Caco-2 (cell line): ENCODE measurements around the gene PHC1. TPM values are rescaled to one million over a fixed set of nuclear protein-coding genes. Genes with fewer than 3 reads are reported as not detected.

ENCODE experiments used
- BruUV-seq: library from RNA; stranded (reverse); fragments of 400-500 nt; replicated peaks from 2 replicates; lab custom pipeline; 2021; lab: Mats Ljungman, UMichigan
- CTCF ChIA-PET: fragments of 300-600 bp; sonication (Branson Sonifier 250); formaldehyde crosslinking; loops from one replicate; lab custom pipeline; 2022; ENCODE audit warnings: antibody characterized with exemption; lab: Charles Lee
- POLR2A ChIA-PET: fragments of 300-600 bp; sonication (Branson Sonifier 250); formaldehyde crosslinking; loops from one replicate; lab custom pipeline; 2022; ENCODE audit warnings: antibody characterized with exemption; lab: Charles Lee
- DNase-seq, 2 experiments: peaks; one replicate each; pipeline versions ENCODE4 v3.0.0 to v3.0.0-alpha.2; 2020 to 2022
- H3K27me3 ChIP-seq: replicated peaks from 2 replicates; pipeline ENCODE4 v1.6.0; 2011; ENCODE audit warnings: low read length; ENCODE audit not compliant: control insufficient read depth, insufficient read depth
- H3K36me3 ChIP-seq: 2 replicates; pipeline ENCODE4 v1.5.1; 2011; ENCODE audit warnings: low read length; ENCODE audit not compliant: control insufficient read depth, insufficient read depth
- H3K4me1 ChIP-seq: fragments of 250-450 bp; sonication (Bioruptor Pico); 2 replicates; pipeline ENCODE4 v1.5.1; 2020; ENCODE audit warnings: mild to moderate bottlenecking
- H3K4me3 ChIP-seq: 2 replicates; pipeline ENCODE4 v1.5.1; 2011; ENCODE audit warnings: low read depth, mild to moderate bottlenecking, control low read depth, low read length
- H3K9me3 ChIP-seq: fragments of 250-450 bp; sonication (Bioruptor Pico); 2 replicates; pipeline ENCODE4 v1.5.1; 2020; ENCODE audit warnings: mild to moderate bottlenecking, moderate library complexity
- H3K27ac Mint-ChIP-seq: one replicate; pipeline ENCODE4 v1.8.0; 2022; ENCODE audit warnings: mixed read lengths; ENCODE audit not compliant: unreplicated experiment
- H3K27me3 Mint-ChIP-seq: one replicate; pipeline ENCODE4 v1.8.0; 2022; ENCODE audit warnings: mixed read lengths; ENCODE audit not compliant: insufficient read depth, unreplicated experiment
- H3K36me3 Mint-ChIP-seq: one replicate; pipeline ENCODE4 v1.8.0; 2022; ENCODE audit warnings: mild to moderate bottlenecking, mixed read lengths; ENCODE audit not compliant: insufficient read depth, unreplicated experiment
- H3K4me1 Mint-ChIP-seq: one replicate; pipeline ENCODE4 v1.8.0; 2022; ENCODE audit warnings: low read depth, mixed read lengths; ENCODE audit not compliant: unreplicated experiment
- H3K4me3 Mint-ChIP-seq: one replicate; pipeline ENCODE4 v1.8.0; 2022; ENCODE audit warnings: mild to moderate bottlenecking, moderate library complexity, mixed read lengths; ENCODE audit not compliant: unreplicated experiment
- H3K9me3 Mint-ChIP-seq: one replicate; pipeline ENCODE4 v1.8.0; 2022; ENCODE audit warnings: mixed read lengths; ENCODE audit not compliant: unreplicated experiment
- intact Hi-C: fragments of 100-400 bp; cut with micrococcal nuclease; formaldehyde crosslinking; loops from one replicate; pipeline ENCODE4 v1.10.0; 2022; ENCODE audit not compliant: unreplicated experiment
- total RNA-seq: library from RNA; stranded (reverse); gene quantifications from 2 replicates; pipeline ENCODE4 v1.2.3, GENCODE V29; 2022
- TF ChIP-seq, protein P1 (sequence below), 2 experiments: fragments of 200-600 bp in 1 of 2; IDR thresholded peaks; 1 replicate in 1 of 2; 2 replicates in 1 of 2; pipeline versions ENCODE4 v1.5.1 to v1.8.0; 2011 to 2022; ENCODE audit warnings: antibody characterized with exemption in 1 of 2, control low read depth in 1 of 2, inconsistent platforms in 1 of 2, low read depth in 1 of 2, low read length in 1 of 2, mild to moderate bottlenecking in 1 of 2, moderate library complexity in 1 of 2; ENCODE audit not compliant: insufficient read depth in 1 of 2, severe bottlenecking in 1 of 2, unreplicated experiment in 1 of 2

The PHC1 gene
- total RNA-seq, 1 experiment from 2014 or later, result 28.7 TPM

GRCh38 chr12:8957561-8957960 lies 43.3 kb downstream of the PHC1 start:
- H3K36me3 ChIP-seq, result no peaks in the 10 kb centered on the region
- intact Hi-C loops, result no loop called here
- CTCF ChIA-PET, result no interaction called here
- H3K9me3 ChIP-seq, result peaks cover 4% of the 10 kb centered on the region; the same call in 1 of the 2 replicates
- no peaks in the 10 kb centered on the region for H3K27me3 ChIP-seq
- Mint-ChIP-seq H3K36me3 (peaks cover 5% of the 10 kb centered on the region), H3K27ac (no peak overlapping the region), H3K9me3 (peaks cover 28% of the 10 kb centered on the region), H3K4me3 (no peak overlapping the region), H3K4me1 (no peaks in the 10 kb centered on the region), H3K27me3 (no peaks in the 10 kb centered on the region)
- POLR2A ChIA-PET, result no interaction called here
- no peaks in the 10 kb centered on the region for H3K4me1 ChIP-seq
- BruUV-seq, result no TSS peak
- H3K4me3 ChIP-seq, result no peak overlapping the region
- DNase-seq, result no peak
- TF ChIP-seq, protein P1, sequence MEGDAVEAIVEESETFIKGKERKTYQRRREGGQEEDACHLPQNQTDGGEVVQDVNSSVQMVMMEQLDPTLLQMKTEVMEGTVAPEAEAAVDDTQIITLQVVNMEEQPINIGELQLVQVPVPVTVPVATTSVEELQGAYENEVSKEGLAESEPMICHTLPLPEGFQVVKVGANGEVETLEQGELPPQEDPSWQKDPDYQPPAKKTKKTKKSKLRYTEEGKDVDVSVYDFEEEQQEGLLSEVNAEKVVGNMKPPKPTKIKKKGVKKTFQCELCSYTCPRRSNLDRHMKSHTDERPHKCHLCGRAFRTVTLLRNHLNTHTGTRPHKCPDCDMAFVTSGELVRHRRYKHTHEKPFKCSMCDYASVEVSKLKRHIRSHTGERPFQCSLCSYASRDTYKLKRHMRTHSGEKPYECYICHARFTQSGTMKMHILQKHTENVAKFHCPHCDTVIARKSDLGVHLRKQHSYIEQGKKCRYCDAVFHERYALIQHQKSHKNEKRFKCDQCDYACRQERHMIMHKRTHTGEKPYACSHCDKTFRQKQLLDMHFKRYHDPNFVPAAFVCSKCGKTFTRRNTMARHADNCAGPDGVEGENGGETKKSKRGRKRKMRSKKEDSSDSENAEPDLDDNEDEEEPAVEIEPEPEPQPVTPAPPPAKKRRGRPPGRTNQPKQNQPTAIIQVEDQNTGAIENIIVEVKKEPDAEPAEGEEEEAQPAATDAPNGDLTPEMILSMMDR (IDR thresholded peaks at IDR 0.05; ENCODE audit: insufficient read depth in 1 of 2, low read depth in 1 of 2, low read length in 1 of 2, severe bottlenecking in 1 of 2, unreplicated experiment in 1 of 2), result no peak

GRCh38 chr12:8958066-8958465 lies 43.8 kb downstream of the PHC1 start:
- Mint-ChIP-seq H3K9me3 (peaks cover 24% of the 10 kb centered on the region), H3K36me3 (peaks cover 2% of the 10 kb centered on the region), H3K4me1 (no peaks in the 10 kb centered on the region), H3K27ac (no peak overlapping the region), H3K27me3 (no peaks in the 10 kb centered on the region), H3K4me3 (no peak overlapping the region)
- TF ChIP-seq, protein P1 (IDR thresholded peaks at IDR 0.05; ENCODE audit: insufficient read depth in 1 of 2, low read depth in 1 of 2, low read length in 1 of 2, severe bottlenecking in 1 of 2, unreplicated experiment in 1 of 2), result no peak
- CTCF ChIA-PET, result no interaction called here
- Histone ChIP-seq H3K27me3 (no peaks in the 10 kb centered on the region), H3K36me3 (no peaks in the 10 kb centered on the region), H3K4me1 (no peaks in the 10 kb centered on the region), H3K4me3 (no peak overlapping the region), H3K9me3 (peaks cover 2% of the 10 kb centered on the region; the same call in 1 of the 2 replicates)
- intact Hi-C loops, result no loop called here
- POLR2A ChIA-PET, result no interaction called here
- DNase-seq, result no peak
- BruUV-seq, result no TSS peak

- Histone ChIP-seq H3K4me1 (no peaks in the 10 kb centered on the region), H3K27me3 (no peaks in the 10 kb centered on the region), H3K9me3 (no peaks in the 10 kb centered on the region), H3K4me3 (no peak overlapping the region), H3K36me3 (no peaks in the 10 kb centered on the region)
- H3K4me1 Mint-ChIP-seq, result no peaks in the 10 kb centered on the region
- no peak overlapping the region for H3K4me3 Mint-ChIP-seq
- no TSS peak for BruUV-seq
- no peak for DNase-seq
- H3K36me3 Mint-ChIP-seq, result no peaks in the 10 kb centered on the region
- H3K9me3 Mint-ChIP-seq, result peaks cover 10% of the 10 kb centered on the region
- TF ChIP-seq, protein P1 (IDR thresholded peaks at IDR 0.05; ENCODE audit: insufficient read depth in 1 of 2, low read depth in 1 of 2, low read length in 1 of 2, severe bottlenecking in 1 of 2, unreplicated experiment in 1 of 2), result no peak
- CTCF ChIA-PET, result interaction anchor here (2.1 kb wide), 1 partner anchor 11 kb away, joined by 6 read pairs; the partner anchor contains the start of gene M6PR
- no peak overlapping the region for H3K27ac Mint-ChIP-seq
- no peaks in the 10 kb centered on the region for H3K27me3 Mint-ChIP-seq
- intact Hi-C loops, result no loop called here
- POLR2A ChIA-PET, result interaction anchor here (1.0 kb wide), 1 partner anchor 10 kb away, joined by 3 read pairs; no protein-coding TSS in a partner anchor
These were observed 45.9 kb downstream of the PHC1 start for GRCh38 chr12:8960176-8960575.
